Cardiac atrium fibroblast (primary cell): ENCODE data around the gene DALRD3. TPM values are rescaled to one million over a fixed set of nuclear protein-coding genes. Genes with fewer than 3 reads are reported as not detected.

ENCODE experiments used
- total RNA-seq: library from RNA; depleted of rRNA; stranded (reverse); fragments of >200 nt; gene quantifications from 2 replicates; pipeline ENCODE4 v1.2.3, GENCODE V29; 2015

The DALRD3 gene, protein sequence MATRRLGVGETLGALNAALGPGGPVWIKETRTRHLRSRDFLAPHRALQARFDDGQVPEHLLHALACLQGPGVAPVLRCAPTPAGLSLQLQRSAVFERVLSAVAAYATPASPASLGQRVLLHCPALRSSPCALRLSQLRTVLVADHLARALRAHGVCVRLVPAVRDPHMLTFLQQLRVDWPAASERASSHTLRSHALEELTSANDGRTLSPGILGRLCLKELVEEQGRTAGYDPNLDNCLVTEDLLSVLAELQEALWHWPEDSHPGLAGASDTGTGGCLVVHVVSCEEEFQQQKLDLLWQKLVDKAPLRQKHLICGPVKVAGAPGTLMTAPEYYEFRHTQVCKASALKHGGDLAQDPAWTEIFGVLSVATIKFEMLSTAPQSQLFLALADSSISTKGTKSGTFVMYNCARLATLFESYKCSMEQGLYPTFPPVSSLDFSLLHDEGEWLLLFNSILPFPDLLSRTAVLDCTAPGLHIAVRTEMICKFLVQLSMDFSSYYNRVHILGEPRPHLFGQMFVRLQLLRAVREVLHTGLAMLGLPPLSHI
- 35.2 and 41.3 TPM in 2 replicates for total RNA-seq

DNA sequence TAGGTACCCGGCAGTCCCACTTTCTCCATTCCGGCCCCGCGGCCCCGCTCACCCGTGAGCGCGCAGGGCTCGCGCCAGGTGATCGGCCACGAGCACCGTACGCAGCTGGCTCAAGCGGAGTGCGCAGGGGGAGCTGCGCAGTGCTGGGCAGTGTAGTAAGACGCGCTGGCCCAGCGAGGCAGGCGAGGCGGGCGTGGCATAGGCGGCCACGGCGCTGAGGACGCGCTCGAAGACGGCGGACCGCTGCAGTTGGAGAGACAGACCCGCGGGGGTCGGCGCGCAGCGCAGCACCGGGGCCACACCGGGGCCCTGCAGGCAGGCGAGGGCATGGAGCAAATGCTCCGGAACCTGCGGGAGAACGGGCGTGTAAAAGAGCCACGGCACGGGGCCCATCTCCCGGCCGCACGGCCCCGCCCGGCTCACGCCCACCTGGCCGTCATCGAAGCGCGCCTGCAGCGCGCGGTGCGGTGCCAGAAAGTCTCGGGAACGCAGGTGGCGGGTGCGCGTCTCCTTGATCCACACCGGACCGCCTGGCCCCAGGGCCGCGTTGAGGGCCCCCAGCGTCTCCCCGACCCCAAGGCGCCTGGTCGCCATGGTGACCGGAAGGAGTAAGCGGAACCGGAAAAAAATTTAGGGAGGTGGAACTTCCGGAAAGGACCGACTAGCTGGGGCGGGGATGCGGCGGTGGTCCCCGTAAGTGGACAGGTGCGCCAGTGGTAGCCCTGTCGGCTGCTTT is at the start of gene DALRD3:
Gene DALRD3 (minus strand): TSS at position 610 of the 736 bp plus-strand sequence. CDS start 16 bp downstream, at position 594.

DNA sequence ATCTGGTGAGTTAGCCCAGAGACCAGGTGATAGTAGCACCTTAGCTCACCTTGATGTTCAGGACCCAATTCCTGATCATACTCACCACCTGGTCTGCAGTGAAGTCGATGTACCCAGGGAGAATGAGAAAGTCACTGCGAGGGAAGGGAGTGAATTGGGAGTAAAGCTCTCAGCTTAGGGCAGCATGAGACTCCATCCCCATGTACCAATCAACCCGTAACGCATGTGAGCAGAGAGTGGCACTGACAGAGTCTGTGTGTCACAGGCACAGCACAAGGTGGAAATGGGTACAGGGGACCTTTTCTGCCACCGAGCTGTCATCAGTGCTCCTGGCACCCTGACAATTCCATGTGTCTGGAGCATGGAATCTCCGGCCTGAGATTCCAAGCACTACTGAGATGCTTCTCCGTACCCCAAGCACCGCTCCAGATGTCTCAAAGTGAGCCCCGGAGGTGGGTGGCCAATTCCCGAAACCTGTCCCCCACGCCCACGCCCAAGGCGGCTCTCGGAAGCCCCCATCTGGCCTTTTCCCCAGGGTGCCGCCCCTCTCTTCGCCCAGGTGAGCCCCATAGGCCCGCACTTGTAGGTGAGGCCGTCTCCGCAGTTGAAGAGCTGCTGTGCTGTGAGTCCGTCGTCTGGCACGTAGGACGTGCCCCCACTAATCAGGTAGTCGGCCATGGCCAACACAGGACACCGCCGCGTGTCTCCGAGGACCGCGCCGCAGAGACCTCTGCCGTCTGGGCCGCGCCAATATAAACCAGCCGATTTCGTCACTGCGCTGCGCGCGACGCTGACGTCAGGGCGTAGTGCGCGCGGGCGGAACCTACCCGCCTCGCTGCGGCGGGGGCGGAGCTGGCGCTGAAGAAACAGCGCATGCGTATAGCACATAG is 10.5 kb upstream of the DALRD3 start, which contains the start of gene IMPDH2:
Gene IMPDH2 (minus strand): TSS at position 726 of the 890 bp plus-strand sequence. CDS start 48 bp downstream, at position 678.

DNA sequence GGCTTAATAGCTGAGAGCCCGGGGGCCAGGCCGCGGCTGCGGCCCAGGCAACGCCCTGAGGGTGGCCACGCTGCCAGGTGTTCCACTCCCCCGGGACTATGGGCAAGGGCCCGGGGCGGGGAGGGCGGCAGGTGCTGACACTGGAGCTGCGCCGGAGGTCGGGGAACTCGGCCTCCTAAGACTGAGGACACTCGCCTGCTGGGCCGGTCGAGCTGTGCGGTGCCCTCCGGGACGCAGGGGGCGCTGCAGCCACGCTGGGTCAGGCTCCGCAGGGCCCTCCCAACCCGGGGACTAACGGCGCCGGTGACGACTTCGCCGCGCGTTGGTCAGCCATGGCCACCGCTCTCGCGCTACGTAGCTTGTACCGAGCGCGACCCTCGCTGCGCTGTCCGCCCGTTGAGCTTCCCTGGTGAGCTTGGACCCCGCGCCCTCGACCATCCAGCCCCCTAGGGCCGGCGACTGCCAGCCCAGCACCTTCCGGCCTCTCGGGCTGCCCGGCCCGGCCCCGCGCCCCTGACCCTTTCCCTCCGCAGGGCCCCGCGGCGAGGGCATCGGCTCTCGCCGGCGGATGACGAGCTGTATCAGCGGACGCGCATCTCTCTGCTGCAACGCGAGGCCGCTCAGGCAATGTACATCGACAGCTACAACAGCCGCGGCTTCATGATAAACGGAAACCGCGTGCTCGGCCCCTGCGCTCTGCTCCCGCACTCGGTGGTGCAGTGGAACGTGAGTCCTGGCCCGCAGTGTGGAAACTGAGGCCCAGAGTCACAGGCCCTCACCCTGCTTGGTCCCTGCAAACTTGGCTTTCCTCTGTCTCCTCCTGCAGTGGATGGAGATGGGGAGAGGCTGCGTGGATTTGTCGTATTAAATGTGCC is 3.7 kb upstream of the DALRD3 start, which contains the start of gene NDUFAF3:
Gene NDUFAF3 (plus strand): TSS at position 309 of the 875 bp plus-strand sequence. CDS start 24 bp downstream, at position 333.

DNA sequence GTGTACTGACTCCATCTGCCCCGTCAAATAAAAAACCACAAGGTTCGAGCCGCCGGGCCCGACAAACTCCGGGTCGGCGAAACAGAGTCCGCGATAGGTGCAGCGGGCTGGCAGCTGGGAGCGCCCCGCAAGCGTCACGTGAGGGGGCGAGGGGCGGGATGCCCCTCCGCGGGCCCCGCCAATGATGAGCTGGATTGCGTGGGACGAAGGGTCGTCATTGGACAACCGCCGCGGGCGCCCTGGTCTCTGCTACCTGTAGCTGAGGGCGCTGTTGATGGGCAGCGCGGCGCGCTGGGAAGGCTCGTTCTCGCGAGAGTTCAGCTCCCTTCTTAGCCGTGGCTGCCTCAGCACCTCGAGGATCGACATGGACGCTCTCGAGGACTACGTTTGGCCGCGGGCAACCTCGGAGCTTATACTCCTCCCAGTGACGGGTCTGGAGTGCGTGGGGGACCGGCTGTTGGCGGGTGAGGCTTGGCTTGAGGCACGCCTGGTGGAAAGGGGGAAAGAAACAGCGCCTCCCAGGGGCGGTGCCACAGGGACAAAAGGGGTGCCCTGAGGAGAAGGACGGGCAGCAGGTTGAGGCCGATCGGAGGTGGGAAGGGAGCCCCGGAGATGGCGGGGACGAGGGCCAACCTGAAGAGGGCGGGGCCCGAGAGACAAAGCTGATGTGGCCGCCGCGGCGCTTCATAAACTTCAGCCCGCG is 11.2 kb downstream of the DALRD3 start, which contains the start of gene WDR6:
Gene WDR6 (plus strand): TSS at position 324 of the 703 bp plus-strand sequence. CDS start 41 bp downstream, at position 365.

DNA sequence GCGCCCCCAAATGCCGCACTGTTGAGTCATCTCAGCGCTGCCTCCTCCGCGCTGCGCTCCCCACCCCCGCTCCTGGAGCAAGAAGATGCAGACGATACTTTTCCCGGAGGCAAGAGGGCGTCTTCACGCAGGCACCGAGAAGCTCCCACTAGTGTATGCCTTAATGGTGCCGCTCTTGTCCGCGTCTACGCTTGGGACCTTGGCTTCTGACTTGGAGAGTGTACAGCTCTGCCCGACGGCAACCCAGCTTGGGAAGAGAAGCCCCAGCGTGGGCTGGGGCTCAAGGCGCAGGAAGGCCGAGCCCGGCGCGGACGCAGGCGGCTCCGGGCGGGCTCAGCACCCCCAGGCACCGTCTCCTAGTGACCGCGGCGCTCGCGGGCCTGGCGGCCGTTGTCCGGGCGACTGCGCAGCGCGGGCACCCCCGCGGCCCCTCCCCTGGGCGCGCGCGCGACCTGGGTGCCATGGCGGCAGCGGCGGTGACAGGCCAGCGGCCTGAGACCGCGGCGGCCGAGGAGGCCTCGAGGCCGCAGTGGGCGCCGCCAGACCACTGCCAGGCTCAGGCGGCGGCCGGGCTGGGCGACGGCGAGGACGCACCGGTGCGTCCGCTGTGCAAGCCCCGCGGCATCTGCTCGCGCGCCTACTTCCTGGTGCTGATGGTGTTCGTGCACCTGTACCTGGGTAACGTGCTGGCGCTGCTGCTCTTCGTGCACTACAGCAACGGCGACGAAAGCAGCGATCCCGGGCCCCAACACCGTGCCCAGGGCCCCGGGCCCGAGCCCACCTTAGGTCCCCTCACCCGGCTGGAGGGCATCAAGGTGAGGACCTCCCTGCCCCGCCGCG is 28.4 kb downstream of the DALRD3 start, which contains the start of gene P4HTM:
Gene P4HTM (plus strand): TSS at position 446 of the 840 bp plus-strand sequence. CDS start 16 bp downstream, at position 462.

Other genes with a start within 250 kb of the DALRD3 start
- gene PRKAR2A, start 170.7 kb downstream of the DALRD3 start, total RNA-seq, result 25.3 and 33.5 TPM in 2 replicates
- gene SLC25A20, start 119.7 kb downstream of the DALRD3 start, total RNA-seq, result 23.8 and 34.0 TPM in 2 replicates
- gene ARIH2, start 99.7 kb downstream of the DALRD3 start, total RNA-seq, result 33.2 and 77.3 TPM in 2 replicates
- 22.6 and 26.2 TPM in 2 replicates for gene P4HTM, start 28.3 kb downstream of the DALRD3 start, total RNA-seq
- gene WDR6, start 11.2 kb downstream of the DALRD3 start, total RNA-seq, result 63.9 and 67.6 TPM in 2 replicates
- gene NDUFAF3, start 3.5 kb upstream of the DALRD3 start, total RNA-seq, result 125 and 151 TPM in 2 replicates
- gene IMPDH2, start 10.8 kb upstream of the DALRD3 start, total RNA-seq, result 205 and 213 TPM in 2 replicates
- 50.5 and 71.3 TPM in 2 replicates for gene QRICH1, start 75.5 kb upstream of the DALRD3 start, total RNA-seq
- 270 and 287 TPM in 2 replicates for gene QARS1, start 86.2 kb upstream of the DALRD3 start, total RNA-seq
- 33.8 and 55.2 TPM in 2 replicates for gene USP19, start 102.2 kb upstream of the DALRD3 start, total RNA-seq
- 356 and 396 TPM in 2 replicates for gene LAMB2, start 114.5 kb upstream of the DALRD3 start, total RNA-seq
- gene CCDC71, start 147.8 kb upstream of the DALRD3 start, total RNA-seq, result 35.6 and 36.6 TPM in 2 replicates
- 17.3 and 30.1 TPM in 2 replicates for gene KLHDC8B, start 153.0 kb upstream of the DALRD3 start, total RNA-seq